Left lung (tissue), 10 donors: ENCODE data around the gene PCLAF. TPM values are rescaled to one million over a fixed set of nuclear protein-coding genes. Genes with fewer than 3 reads are reported as not detected.

Source experiments
- ATAC-seq: fragments of 200-7000 bp; cut with Tn5 transposase; one replicate; pipeline ENCODE4 v1.9.1; 2020; ENCODE audit warnings: moderate library complexity
- DNase-seq, 4 donors: peaks; one replicate each; pipeline ENCODE4 v3.0.0-alpha.2; 2013 to 2020
- H3K27ac ChIP-seq, 2 donors: fragments of 200-600 bp; sonication (generic) in 1 of 2; one replicate each; pipeline versions ENCODE4 v1.5.0 to v1.8.0; 2020 to 2021
- H3K27me3 ChIP-seq, 2 donors: fragments of 200-600 bp; sonication (generic) in 1 of 2; one replicate each; pipeline versions ENCODE4 v1.5.0 to v1.8.0; 2020 to 2021
- H3K36me3 ChIP-seq, 2 donors: fragments of 200-600 bp; sonication (generic) in 1 of 2; one replicate each; pipeline versions ENCODE4 v1.5.0 to v1.8.0; 2020 to 2021
- H3K4me1 ChIP-seq, 2 donors: fragments of 200-600 bp; one replicate each; pipeline ENCODE4 v1.8.0; 2021
- H3K4me3 ChIP-seq, 2 donors: fragments of 200-600 bp; sonication (generic) in 1 of 2; one replicate each; pipeline versions ENCODE4 v1.5.0 to v1.8.0; 2020 to 2021; ENCODE audit warnings: mild to moderate bottlenecking in 1 of 2
- H3K9me3 ChIP-seq, 2 donors: fragments of 200-600 bp; sonication (generic) in 1 of 2; one replicate each; pipeline versions ENCODE4 v1.5.0 to v1.8.0; 2020 to 2021
- CTCF ChIP-seq, 2 donors: fragments of 200-600 bp; sonication (generic) in 1 of 2; IDR thresholded peaks; one replicate each; pipeline versions ENCODE4 v1.5.0 to v1.8.0; 2021; ENCODE audit warnings: antibody characterized with exemption in 2 of 2
- intact Hi-C, 2 donors: fragments of 100-400 bp; cut with DNase I; formaldehyde crosslinking; loops; one replicate each; pipeline versions ENCODE4 v1.11.2 to v1.14.2; 2022
- polyA plus RNA-seq, 6 donors: library from polyadenylated mRNA; unstranded; fragments of 120-200 nt; gene quantifications; one replicate each; pipeline ENCODE4 v1.2.1, GENCODE V29; 2013; ENCODE audit not compliant: insufficient read length in 6 of 6
- total RNA-seq, 2 donors: library from RNA; stranded (reverse); fragmentation: NEBNext Ultra II Directional; extraction: Animal tissue kit (Norgen Biotek cat#: 25700); gene quantifications; one replicate each; pipeline ENCODE4 v1.2.1, GENCODE V29; 2021
- donor health status: DM: no; HTN: yes; CAD: no.
- donor health status: DM: no; HTN: no; CAD: no.

The PCLAF gene
- total and polyA plus RNA-seq, 8 donors = 12.3 to 58.9 (median 36.9) TPM

GRCh38 chr15:64344651-64345294 lies 36.5 kb downstream of the PCLAF start:
- intact Hi-C loops = no loop called here
- Histone ChIP-seq H3K27ac (peak overlapping the region in 1 of 2 donors; percentile 4), H3K27me3 (no peaks in the 10 kb centered on the region), H3K9me3 (no peaks in the 10 kb centered on the region), H3K36me3 (peaks cover 0 to 27% of the 10 kb centered on the region in 2 donors), H3K4me1 (peaks cover 0 to 20% of the 10 kb centered on the region in 2 donors), H3K4me3 (no peak overlapping the region)
- ATAC-seq = peak; percentile 56
- peak in 1 of 4 donors; percentile 26 for DNase-seq
- no peak for TF ChIP-seq CTCF (IDR thresholded peaks at IDR 0.05)

GRCh38 chr15:64343841-64344240 lies 37.4 kb downstream of the PCLAF start:
- no peak overlapping the region for H3K4me3 ChIP-seq
- no peaks in the 10 kb centered on the region for H3K27me3 ChIP-seq
- no peaks in the 10 kb centered on the region for H3K9me3 ChIP-seq
- peak overlapping the region in 1 of 2 donors; percentile 1 for H3K27ac ChIP-seq
- ATAC-seq (no peak), DNase-seq (no peak)
- no peak for TF ChIP-seq CTCF (IDR thresholded peaks at IDR 0.05)
- peaks cover 0 to 20% of the 10 kb centered on the region in 2 donors for H3K4me1 ChIP-seq
- intact Hi-C loops = no loop called here
- peaks cover 0 to 22% of the 10 kb centered on the region in 2 donors for H3K36me3 ChIP-seq

GRCh38 chr15:64343222-64343621 lies 38.0 kb downstream of the PCLAF start:
- no peak for TF ChIP-seq CTCF (IDR thresholded peaks at IDR 0.05)
- intact Hi-C loops = no loop called here

GRCh38 chr15:64341961-64342360 lies 39.3 kb downstream of the PCLAF start:
- H3K27ac ChIP-seq = peak overlapping the region in 1 of 2 donors; percentile 53
- H3K9me3 ChIP-seq = no peaks in the 10 kb centered on the region
- H3K36me3 ChIP-seq = peaks cover 0 to 9% of the 10 kb centered on the region in 2 donors
- H3K4me1 ChIP-seq = peaks cover 0 to 20% of the 10 kb centered on the region in 2 donors
- no peak overlapping the region for H3K4me3 ChIP-seq
- ATAC-seq (peak; percentile 92), DNase-seq (peak in 1 of 4 donors; percentile 47)
- intact Hi-C loops = no loop called here
- no peak for TF ChIP-seq CTCF (IDR thresholded peaks at IDR 0.05)
- H3K27me3 ChIP-seq = no peaks in the 10 kb centered on the region

More at GRCh38 chr15:64343222-64343621, 38.0 kb downstream of the PCLAF start:
- no peaks in the 10 kb centered on the region for H3K27me3 ChIP-seq
- no peak for ATAC-seq
- no peaks in the 10 kb centered on the region for H3K9me3 ChIP-seq
- no peak for DNase-seq
- H3K4me1 ChIP-seq = peaks cover 0 to 20% of the 10 kb centered on the region in 2 donors
- H3K36me3 ChIP-seq = peaks cover 0 to 21% of the 10 kb centered on the region in 2 donors
- H3K27ac ChIP-seq = no peak overlapping the region
- H3K4me3 ChIP-seq = no peak overlapping the region

- no peaks in the 10 kb centered on the region for H3K27me3 ChIP-seq
- no peaks in the 10 kb centered on the region for H3K9me3 ChIP-seq
- H3K36me3 ChIP-seq = peaks cover 0 to 9% of the 10 kb centered on the region in 2 donors
- H3K4me1 ChIP-seq = peaks cover 0 to 20% of the 10 kb centered on the region in 2 donors
- DNase-seq (no peak), ATAC-seq (no peak)
- no peak overlapping the region for H3K27ac ChIP-seq
- no peak for TF ChIP-seq CTCF (IDR thresholded peaks at IDR 0.05)
- H3K4me3 ChIP-seq = no peak overlapping the region
- intact Hi-C loops = no loop called here
These were observed 40.9 kb downstream of the PCLAF start for GRCh38 chr15:64340355-64340754.
